ENCODE measurements around the gene ABCB10.
"Not testable (repeated sequence)": the region's sequence is repeated elsewhere in the genome, so short reads cannot be mapped to it uniquely, and the experiment has no call there.

- TF ChIP-seq CTCF (IDR thresholded peaks at IDR 0.05; ENCODE audit: insufficient read depth, low read depth, low read length); EZH2 (IDR thresholded peaks at IDR 0.05; ENCODE audit: insufficient read depth, low read length): not testable (repeated sequence)
Measured at GRCh38 chr1:229511625-229512024, 46.9 kb downstream of the ABCB10 start.

All from astrocyte (in vitro differentiated cells and primary cell).